Measurements from ENCODE around the gene SYNGAP1. TPM values are rescaled to one million over a fixed set of nuclear protein-coding genes. Genes with fewer than 3 reads are reported as not detected.

Gene SYNGAP1
- total RNA-seq, 1 donor from 2014 or later = 3.3 TPM

DNA sequence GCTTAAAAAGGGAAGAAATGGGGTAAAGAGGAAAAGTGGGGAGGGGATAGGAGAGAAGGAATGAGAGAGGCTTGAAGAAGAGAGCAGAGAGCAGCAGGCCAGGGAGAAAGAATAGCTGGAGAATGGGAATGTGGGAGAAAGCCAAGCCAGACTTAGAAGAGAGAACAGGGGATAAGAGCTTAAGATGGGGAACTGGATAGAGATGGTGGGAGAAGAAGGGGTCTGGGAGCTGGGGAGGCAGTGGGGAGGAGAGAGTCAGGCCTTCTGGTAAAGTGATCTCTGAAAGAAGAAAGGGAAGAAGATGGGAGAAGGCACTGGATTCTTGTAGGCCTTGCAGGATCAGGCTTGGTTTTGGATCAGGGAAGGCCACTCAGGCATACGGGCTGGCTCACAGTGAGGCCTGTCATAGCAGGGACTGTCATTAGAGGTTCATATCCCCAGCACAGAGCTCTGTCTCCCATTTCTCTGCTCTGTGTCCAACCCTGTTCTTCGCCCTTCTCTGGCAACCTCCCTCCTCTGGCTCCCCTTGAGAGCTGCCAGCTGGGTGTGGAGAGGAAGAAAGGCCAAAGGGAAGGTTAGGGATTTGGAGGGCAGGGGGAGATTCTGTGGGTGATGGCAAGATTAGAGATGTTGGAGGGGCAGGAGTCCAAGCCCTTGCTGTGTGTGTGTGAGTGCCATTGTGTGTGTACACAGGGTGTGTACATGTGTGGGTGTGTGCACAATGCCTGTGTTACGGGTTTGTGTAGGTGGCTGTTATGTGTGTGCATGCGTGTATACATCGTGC lies 9.3 kb downstream of the SYNGAP1 start:
- DNase-seq (ENCODE audit: low read depth) = no peak
- no peak overlapping the region for H3K4me3 ChIP-seq (ENCODE audit: low read depth, low read length)
- no peaks in the 10 kb centered on the region for H3K36me3 ChIP-seq (ENCODE audit: control insufficient read depth, insufficient read depth, low read length)
- no peak for TF ChIP-seq CTCF (IDR thresholded peaks at IDR 0.05; ENCODE audit: insufficient read depth, low read length, poor library complexity, severe bottlenecking)
- no peaks in the 10 kb centered on the region for H3K27me3 ChIP-seq (ENCODE audit: control insufficient read depth, insufficient read depth, low read length)

GRCh38 chr6:33429750-33430052 lies 9.8 kb downstream of the SYNGAP1 start:
- no peak for DNase-seq (ENCODE audit: low read depth)
- Histone ChIP-seq H3K4me3 (ENCODE audit: low read depth, low read length) (no peak overlapping the region), H3K27me3 (ENCODE audit: control insufficient read depth, insufficient read depth, low read length) (no peaks in the 10 kb centered on the region), H3K36me3 (ENCODE audit: control insufficient read depth, insufficient read depth, low read length) (no peaks in the 10 kb centered on the region)
- TF ChIP-seq CTCF (IDR thresholded peaks at IDR 0.05; ENCODE audit: insufficient read depth, low read length, poor library complexity, severe bottlenecking) = no peak

GRCh38 chr6:33430334-33430733 lies 10.5 kb downstream of the SYNGAP1 start:
- Histone ChIP-seq H3K36me3 (ENCODE audit: control insufficient read depth, insufficient read depth, low read length) (no peaks in the 10 kb centered on the region), H3K27me3 (ENCODE audit: control insufficient read depth, insufficient read depth, low read length) (no peaks in the 10 kb centered on the region), H3K4me3 (ENCODE audit: low read depth, low read length) (no peak overlapping the region)
- DNase-seq (ENCODE audit: low read depth) = no peak
- no peak for TF ChIP-seq CTCF (IDR thresholded peaks at IDR 0.05; ENCODE audit: insufficient read depth, low read length, poor library complexity, severe bottlenecking)

DNA sequence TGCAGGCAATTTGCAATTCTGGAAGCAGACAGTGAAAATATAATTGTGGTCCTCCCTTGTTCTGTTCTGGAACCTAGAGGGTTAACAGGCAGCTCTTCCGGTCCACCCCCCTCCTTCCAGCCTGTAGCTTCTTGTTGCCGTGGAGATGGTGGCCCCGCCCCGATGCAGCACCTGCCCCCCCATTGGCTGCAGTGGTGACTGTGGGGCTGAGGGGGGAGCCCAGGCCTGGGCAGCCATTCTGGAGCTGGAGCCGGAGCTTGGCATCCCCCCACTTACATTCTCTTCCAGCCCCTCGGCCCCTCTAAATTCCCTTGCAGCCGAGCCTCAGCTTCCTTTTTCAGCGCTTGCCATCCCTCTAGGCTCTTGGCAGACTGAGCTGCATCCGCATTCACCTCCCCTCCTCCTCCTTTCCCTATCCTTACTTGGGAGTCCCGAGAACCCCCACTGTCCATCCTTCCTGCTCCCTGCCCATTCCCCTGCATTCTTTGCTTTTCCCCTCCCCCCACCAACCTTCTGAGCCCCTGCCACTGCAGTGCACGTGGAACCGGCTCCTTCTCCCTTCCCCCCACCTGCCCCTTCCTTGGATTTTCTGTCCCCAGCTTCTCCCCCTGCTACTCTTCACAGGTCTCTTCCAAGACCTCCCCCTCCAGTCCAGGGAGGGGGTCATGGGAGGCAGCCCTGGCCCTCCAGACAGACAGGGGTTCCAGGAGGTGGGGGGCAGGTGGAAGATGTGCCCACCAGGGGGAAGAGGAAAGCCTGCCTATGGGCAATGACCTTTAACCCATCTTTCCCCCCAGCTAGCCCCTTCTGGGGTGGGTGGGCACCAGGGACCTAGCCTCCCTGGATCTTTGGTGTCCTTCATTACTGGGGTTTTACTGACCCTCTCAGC lies 11.4 kb downstream of the SYNGAP1 start:
- H3K4me3 ChIP-seq (ENCODE audit: low read depth, low read length) = no peak overlapping the region
- H3K27me3 ChIP-seq (ENCODE audit: control insufficient read depth, insufficient read depth, low read length) = no peaks in the 10 kb centered on the region
- no peak for TF ChIP-seq CTCF (IDR thresholded peaks at IDR 0.05; ENCODE audit: insufficient read depth, low read length, poor library complexity, severe bottlenecking)
- DNase-seq (ENCODE audit: low read depth) = no peak
- H3K36me3 ChIP-seq (ENCODE audit: control insufficient read depth, insufficient read depth, low read length) = no peaks in the 10 kb centered on the region

DNA sequence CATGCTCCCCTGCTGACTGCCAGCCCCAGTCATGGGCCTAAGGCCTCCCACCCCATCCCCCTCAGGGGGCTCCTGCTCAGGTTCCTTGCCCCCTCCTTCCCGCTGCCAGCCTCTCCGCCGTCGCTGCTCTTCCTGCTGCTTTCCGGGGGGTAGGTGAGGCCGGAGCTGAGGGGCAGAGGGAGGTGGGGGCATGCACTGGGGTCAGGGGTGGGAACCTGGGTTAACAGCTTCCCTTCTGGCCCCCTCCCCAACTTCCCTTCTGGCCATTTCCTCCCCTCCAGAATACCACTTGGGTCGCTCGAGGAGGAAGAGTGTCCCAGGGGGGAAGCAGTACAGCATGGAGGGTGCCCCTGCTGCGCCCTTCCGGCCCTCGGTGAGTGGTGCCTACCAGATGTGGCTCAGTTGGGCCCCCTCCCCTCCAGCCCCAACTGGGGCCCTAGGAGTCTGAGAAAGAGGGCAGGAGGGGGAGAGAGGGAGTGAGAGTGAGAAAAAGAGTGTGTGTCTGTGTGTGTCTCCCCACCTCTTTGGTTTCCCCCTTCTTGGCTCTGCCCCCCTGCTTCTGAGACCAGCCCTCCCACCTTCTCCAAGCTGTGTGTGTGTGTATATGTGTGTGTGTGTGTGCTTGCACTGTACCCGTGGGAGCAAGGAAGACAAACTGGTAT lies 12.1 kb downstream of the SYNGAP1 start:
- DNase-seq (ENCODE audit: low read depth) = no peak
- no peaks in the 10 kb centered on the region for H3K36me3 ChIP-seq (ENCODE audit: control insufficient read depth, insufficient read depth, low read length)
- no peak overlapping the region for H3K4me3 ChIP-seq (ENCODE audit: low read depth, low read length)
- H3K27me3 ChIP-seq (ENCODE audit: control insufficient read depth, insufficient read depth, low read length) = no peaks in the 10 kb centered on the region
- TF ChIP-seq CTCF (IDR thresholded peaks at IDR 0.05; ENCODE audit: insufficient read depth, low read length, poor library complexity, severe bottlenecking) = no peak
